NCI-H2171 treated with DMSO at 0.1 percent for 48 hours (cell line): Measurements from ENCODE around the gene SHROOM1.
"Not testable (repeated sequence)": the region's sequence is repeated elsewhere in the genome, so short reads cannot be mapped to it uniquely, and the experiment has no call there.

Source experiments
- DNase-seq: peaks from one replicate; lab custom pipeline; 2025; lab: John Stamatoyannopoulos, UW

SHROOM1 gene

DNA sequence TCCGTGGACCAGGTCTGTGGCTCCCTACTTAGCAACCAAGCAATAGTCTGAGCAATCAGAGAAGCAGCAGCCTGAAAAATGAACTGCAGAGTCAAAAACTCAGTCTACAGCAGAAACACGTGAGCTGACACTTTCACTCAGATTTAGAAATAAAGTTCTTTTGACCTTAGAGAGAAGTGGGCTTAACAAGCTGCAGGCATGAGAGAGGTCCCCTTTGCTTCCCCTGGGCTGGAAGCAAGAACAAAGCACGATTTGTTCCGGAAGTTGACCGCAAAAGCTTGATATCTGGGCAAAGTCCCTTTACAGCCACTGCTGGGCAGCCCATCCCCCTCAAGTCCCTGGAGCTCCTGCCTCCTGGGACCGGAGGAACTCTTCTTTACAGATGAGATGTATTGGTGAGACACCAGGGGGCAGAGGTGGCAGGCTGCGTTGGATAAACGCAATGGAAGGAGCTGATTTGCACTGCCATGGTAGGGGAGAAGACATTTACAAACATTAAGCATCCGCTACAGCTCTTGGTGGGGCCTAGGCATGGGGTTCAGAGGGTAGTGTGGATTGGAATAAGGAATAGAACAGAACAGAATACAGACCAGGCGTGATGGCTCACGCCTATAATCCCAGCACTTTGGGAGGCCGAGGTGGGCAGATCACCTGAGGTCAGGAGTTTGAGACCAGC lies 23.1 kb downstream of the SHROOM1 start:
- no peak for DNase-seq

DNA sequence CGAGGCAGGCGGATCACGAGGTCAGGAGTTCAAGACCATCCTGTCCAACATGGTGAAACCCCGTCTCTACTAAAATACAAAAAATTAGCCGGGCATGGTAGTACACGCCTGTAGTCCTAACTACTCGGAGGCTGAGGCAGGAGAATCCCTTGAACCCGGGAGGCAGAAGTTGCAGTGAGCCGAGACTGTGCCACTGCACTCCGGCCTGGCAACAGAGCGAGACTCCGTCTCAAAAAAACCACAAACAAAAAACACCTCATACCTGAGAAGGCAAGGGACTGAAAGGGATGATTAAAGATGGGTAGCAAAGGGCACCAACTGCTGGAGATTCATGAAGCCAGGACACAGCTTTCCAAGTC lies 23.7 kb downstream of the SHROOM1 start:
- DNase-seq, result not testable (repeated sequence)

GRCh38 chr5:132805872-132806271 lies 24.6 kb downstream of the SHROOM1 start:
- DNase-seq, result not testable (repeated sequence)

GRCh38 chr5:132804219-132804618 lies 26.2 kb downstream of the SHROOM1 start:
- not testable (repeated sequence) for DNase-seq

GRCh38 chr5:132802685-132803066 lies 27.8 kb downstream of the SHROOM1 start:
- not testable (repeated sequence) for DNase-seq

DNA sequence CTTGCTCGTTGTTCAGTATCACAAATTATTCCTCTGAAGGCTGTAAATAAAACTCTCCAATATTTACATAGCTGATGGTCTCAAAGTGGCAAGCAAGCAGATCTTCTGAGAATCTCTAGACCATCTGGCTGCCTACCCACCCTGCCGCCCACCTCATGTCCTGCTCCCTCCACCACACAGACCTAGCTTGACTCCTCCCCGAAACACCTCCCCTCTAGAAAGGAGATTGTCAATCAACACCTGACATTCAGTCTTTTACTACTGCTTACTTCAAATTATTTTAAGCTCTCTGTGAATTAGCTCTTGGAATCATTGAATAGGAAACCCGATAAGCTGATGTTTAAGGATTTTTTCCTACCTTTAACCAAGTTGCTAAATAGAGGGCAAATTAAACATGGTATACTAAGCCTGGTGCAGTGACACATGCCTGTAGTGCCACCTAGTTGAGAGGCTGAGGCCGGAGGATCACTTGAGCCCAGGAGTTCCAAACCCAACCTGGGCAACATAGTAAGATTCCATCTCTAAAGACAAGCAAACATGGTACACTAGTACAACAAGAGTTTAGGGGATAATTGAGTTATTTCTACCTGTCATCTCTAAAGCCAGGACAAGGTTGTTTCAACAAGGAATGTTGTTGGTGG lies 28.3 kb downstream of the SHROOM1 start:
- no peak for DNase-seq

- no peak for DNase-seq
These were observed 29.9 kb downstream of the SHROOM1 start for GRCh38 chr5:132800545-132800944.

DNA sequence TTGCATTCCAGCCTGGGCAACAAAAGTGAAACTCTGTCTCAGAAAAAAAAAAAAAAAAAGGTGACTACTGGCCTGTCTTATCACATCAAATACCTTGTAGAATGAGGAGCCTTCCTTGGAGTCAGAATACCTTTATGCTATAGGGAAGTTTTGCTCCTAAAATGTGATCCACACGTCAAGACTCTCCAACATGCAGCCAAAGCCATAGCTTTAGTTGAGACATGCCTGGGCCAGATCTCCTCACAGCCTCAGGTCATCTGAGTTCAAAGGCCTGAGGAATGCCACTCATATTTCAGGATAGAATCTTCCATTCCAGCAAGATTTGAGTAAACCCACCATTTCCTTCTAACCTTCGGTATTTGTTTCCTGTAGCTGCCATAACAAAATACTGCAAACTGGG lies 31.1 kb downstream of the SHROOM1 start:
- DNase-seq, result no peak

DNA sequence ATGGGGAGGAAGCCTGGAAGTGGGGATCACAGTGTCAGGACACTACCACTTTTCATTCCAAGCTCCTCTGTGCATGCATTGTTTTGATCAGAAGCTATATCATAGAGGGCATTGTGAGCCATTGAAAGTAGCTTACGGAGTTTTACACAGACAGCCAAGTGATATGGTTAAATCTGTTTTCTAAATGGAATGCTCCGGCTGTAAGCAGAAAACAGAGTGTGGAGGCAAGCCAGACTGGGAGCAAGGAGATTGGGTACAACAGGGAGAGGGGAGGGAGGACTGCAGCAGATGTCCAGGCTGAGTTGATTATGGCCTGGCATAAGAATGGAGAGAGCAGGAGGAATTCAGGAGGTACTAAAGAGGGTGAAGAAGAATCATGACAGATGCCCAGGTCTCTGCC lies 32.8 kb downstream of the SHROOM1 start:
- DNase-seq, result no peak

DNA sequence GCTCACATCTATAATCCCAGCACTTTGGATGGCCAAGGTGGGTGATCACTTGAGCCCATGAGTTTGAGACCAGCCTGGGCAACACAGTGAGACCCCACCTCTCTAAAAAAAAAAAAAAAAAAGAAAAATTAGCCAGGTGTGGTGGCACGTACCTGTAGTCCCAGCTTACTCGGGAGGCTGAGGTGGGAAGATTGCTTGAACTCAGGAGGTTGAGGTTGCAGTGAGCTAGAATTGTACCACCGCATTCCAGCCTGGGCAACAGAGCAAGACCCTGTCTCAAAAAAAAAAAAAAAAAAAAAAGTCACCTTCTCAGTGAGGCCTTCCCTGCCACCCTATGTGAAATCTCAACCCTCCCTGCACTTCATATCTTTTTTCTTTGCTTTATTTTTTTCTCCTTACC lies 39.4 kb downstream of the SHROOM1 start:
- no peak for DNase-seq

DNA sequence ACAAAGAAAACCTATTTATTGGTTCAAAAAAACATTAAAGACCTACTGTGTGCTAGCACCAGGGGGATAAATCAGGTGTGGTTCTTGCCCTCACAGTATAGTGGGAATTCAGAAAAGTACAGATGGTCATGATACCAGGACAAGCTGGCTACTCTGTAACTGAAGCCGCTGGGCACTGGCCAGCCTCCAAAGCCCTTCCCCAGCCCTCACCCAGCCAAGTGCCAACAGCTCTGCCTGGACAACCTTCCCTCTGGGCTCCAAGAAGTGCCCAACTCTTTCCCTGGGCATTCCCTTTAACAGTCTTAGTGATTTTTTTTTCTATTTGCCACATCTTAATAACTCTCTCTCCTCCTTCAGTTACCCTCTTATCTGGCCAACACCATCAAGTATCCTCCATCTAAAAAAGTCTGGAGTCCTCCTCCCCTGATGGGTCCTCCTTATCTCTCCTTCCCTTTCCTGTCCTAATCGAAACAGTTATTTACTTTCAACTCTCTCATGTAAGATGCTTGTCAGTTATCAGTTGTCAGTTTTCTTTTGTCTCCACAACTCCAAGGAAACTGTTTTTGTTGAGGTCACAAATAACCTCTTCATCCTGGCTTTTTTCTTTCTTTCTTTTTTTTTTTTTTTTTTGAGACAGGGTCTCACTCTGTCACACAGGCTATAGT lies 40.1 kb downstream of the SHROOM1 start:
- DNase-seq, result no peak

- peak; percentile 71 for DNase-seq
These were observed 41.2 kb downstream of the SHROOM1 start for GRCh38 chr5:132788990-132789886.

DNA sequence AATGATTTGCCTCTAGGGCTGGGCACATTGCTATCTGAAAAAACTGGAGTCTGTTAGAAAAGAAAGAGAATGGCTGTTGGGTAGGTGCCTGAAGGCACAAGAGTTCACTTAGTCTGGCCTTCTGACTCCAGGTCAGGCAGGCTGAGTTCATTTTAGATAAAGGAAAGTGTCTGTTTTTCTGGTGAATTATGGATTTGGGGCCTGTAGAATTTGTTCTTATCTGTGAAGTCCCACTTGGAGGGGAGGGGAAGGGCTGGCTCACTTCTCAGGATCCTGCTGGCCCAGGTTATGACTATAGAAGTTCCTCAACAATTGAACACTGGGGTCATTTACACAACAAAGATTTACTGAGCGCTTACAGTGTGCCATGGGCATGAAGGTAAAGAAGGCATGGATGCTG lies 41.9 kb downstream of the SHROOM1 start:
- no peak for DNase-seq

DNA sequence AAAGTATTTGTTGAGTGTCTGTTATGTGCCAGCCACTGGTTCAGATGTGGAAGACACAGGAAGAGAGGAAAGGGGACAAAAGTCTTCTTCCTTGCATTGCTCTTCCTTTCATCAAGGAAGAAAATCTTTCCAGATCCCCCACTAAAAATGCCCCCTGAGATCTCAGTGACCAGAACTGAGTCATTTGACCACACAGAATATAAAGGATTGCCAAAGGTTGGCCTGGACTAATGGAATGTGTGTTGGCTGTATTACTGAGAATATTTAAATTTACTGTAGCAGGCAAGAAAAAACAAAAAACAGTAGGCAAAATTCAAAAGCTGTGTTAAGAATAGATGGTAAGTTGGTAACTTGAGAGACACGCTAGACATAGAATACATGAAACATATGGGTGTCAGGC lies 43.4 kb downstream of the SHROOM1 start:
- DNase-seq, result no peak

DNA sequence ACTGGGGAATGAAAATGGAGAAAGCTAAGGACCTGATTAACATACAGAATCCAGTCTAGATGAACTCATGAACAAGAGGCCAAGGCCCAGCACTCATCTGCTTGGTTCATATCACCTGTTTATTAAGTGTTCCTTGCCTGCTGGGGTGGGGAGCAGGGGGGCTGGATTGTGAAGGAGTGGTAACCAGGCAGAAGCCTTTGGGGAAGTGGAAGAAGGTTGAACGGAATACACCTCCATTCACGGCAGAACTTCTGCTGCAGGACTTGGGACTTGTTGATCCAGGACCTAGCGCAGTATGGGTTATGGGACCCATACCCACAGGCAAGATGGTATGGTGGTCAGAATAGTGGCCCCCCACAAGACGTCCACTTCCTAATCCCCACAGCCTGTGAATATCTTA lies 44.6 kb downstream of the SHROOM1 start:
- DNase-seq, result no peak

DNA sequence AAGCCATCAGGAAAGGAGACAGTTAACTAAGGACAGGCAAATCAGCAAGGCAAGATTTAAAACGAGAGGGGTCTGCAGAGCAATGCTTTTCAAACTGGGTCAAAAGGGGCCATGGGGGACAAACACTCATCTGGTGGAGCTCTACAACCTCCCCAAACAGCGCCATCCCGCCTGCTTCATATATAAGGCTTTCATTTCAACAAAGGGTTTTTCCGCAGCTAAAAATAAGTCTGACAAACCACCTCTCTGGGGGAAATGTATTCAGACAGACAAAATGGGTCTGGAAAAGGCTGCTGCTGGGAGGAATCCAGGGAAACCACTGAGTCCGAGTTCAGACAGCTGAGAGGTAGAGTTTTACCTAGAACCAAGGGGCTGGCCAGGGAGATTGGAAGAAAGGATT lies 45.1 kb downstream of the SHROOM1 start:
- no peak for DNase-seq

DNA sequence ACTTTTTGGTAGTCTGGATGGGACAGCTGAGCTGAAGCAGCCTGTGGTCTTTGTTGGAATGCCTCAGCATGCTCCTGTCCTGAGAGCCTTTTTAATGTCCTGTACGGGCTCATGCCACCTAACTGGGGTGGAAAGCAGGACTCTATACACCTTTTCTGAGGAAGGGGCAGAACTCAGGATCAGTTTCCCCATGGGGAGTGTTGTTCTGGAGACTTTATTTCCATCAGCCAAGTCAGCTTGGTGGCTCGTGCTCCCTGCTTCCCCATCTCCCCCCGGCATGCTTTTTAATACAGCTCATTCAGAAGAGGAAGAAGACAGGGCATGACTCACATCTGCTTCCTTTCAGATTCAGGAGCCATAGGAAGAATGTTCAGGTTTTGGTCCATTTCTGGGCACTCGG lies 48.3 kb downstream of the SHROOM1 start:
- no peak for DNase-seq

DNA sequence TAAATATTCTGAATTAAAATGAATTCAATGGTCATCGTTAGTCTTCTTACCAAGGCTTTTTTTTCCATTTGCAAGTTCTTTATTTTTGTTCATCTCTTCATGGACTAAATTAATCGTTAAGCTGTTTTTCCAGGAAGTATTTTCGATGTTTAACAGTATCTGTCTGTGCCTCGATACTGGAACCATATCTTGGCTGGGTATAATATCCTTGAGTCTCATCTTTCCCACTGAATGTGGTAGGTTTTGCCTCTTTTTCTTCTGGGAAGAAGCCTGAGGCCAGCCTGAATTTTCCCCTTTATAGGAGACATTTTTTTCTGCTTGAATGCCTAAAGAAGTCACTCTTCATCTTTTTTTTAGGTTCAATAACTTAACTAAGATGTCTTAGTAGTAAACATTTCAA lies 49.4 kb downstream of the SHROOM1 start:
- no peak for DNase-seq

- DNase-seq, result no peak
These were observed 49.9 kb downstream of the SHROOM1 start for GRCh38 chr5:132780577-132780976.

GRCh38 chr5:132779961-132780360 lies 50.5 kb downstream of the SHROOM1 start:
- no peak for DNase-seq

- no peak for DNase-seq
These were observed 51.6 kb downstream of the SHROOM1 start for GRCh38 chr5:132778856-132779255.

DNA sequence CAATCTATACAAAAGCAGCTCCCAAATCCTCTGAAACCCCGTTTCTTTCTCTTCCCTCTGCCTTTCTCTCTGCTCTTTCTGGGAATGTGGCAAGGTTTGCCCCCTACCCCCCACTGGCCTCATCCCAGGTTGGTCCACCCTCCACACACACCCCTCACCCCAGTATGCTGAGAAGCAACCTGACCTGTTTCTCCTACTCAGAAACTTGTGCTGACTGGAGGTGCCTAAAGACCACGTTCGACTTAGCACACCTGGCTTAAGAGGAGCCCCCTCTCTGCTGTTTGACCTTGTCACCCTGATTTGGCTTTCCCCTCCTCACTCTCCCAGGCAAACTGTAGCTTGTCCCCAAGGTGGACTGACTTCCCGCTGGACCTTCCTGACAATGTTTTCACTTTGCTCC lies 52.3 kb downstream of the SHROOM1 start:
- DNase-seq, result no peak
